Neuron (in vitro differentiated cells): ENCODE measurements around the gene ARHGAP24.

Source experiments
- H2AFZ ChIP-seq: one replicate; pipeline ENCODE4 v1.6.1; 2013; ENCODE audit warnings: low read depth, mild to moderate bottlenecking, inconsistent platforms, low read length, moderate library complexity
- H3K27me3 ChIP-seq: one replicate; pipeline ENCODE4 v1.6.1; 2013; ENCODE audit warnings: low read length; ENCODE audit not compliant: insufficient read depth
- H3K36me3 ChIP-seq: one replicate; pipeline ENCODE4 v1.6.1; 2013; ENCODE audit warnings: low read length; ENCODE audit not compliant: insufficient read depth
- H3K4me1 ChIP-seq: one replicate; pipeline ENCODE4 v1.6.1; 2013; ENCODE audit warnings: low read length; ENCODE audit not compliant: insufficient read depth
- H3K4me3 ChIP-seq: 2 replicates; pipeline ENCODE4 v1.5.1; 2013; ENCODE audit warnings: mild to moderate bottlenecking, low read length, moderate library complexity
- H3K9me3 ChIP-seq: one replicate; pipeline ENCODE4 v1.6.1; 2013; ENCODE audit warnings: low read length

The ARHGAP24 gene

GRCh38 chr4:86032476-86033022 lies 557.6 kb downstream of the ARHGAP24 start:
- Histone ChIP-seq H2AFZ (no peak overlapping the region), H3K4me1 (peaks cover 13% of the 10 kb centered on the region), H3K27me3 (no peaks in the 10 kb centered on the region), H3K9me3 (no peaks in the 10 kb centered on the region), H3K4me3 (no peak overlapping the region), H3K36me3 (peaks cover 44% of the 10 kb centered on the region)

- peaks cover 41% of the 10 kb centered on the region for H3K36me3 ChIP-seq
- peaks cover 9% of the 10 kb centered on the region for H3K4me1 ChIP-seq
- H3K4me3 ChIP-seq = no peak overlapping the region
Measured at GRCh38 chr4:86033171-86033570, 558.2 kb downstream of the ARHGAP24 start.

GRCh38 chr4:86034616-86035015 lies 559.7 kb downstream of the ARHGAP24 start:
- no peak overlapping the region for H2AFZ ChIP-seq
- no peak overlapping the region for H3K4me3 ChIP-seq
- H3K36me3 ChIP-seq = peaks cover 44% of the 10 kb centered on the region
- no peaks in the 10 kb centered on the region for H3K27me3 ChIP-seq
- no peaks in the 10 kb centered on the region for H3K4me1 ChIP-seq
- H3K9me3 ChIP-seq = no peaks in the 10 kb centered on the region

More at GRCh38 chr4:86033171-86033570, 558.2 kb downstream of the ARHGAP24 start:
- Histone ChIP-seq H3K27me3 (no peaks in the 10 kb centered on the region), H2AFZ (no peak overlapping the region), H3K9me3 (no peaks in the 10 kb centered on the region)

GRCh38 chr4:86035688-86036087 lies 560.7 kb downstream of the ARHGAP24 start:
- Histone ChIP-seq H3K27me3 (no peaks in the 10 kb centered on the region), H2AFZ (no peak overlapping the region), H3K4me1 (no peaks in the 10 kb centered on the region), H3K36me3 (peaks cover 49% of the 10 kb centered on the region), H3K4me3 (no peak overlapping the region), H3K9me3 (no peaks in the 10 kb centered on the region)

- Histone ChIP-seq H3K9me3 (peaks cover 4% of the 10 kb centered on the region), H2AFZ (no peak overlapping the region), H3K36me3 (peaks cover 45% of the 10 kb centered on the region)
Measured at GRCh38 chr4:86036736-86037135, 561.8 kb downstream of the ARHGAP24 start.

GRCh38 chr4:86038037-86038436 lies 563.1 kb downstream of the ARHGAP24 start:
- no peaks in the 10 kb centered on the region for H3K27me3 ChIP-seq
- H3K4me1 ChIP-seq = no peaks in the 10 kb centered on the region
- peaks cover 5% of the 10 kb centered on the region for H3K9me3 ChIP-seq
- no peak overlapping the region for H2AFZ ChIP-seq
- H3K36me3 ChIP-seq = peaks cover 50% of the 10 kb centered on the region
- H3K4me3 ChIP-seq = no peak overlapping the region

More at GRCh38 chr4:86036736-86037135, 561.8 kb downstream of the ARHGAP24 start:
- H3K4me1 ChIP-seq = no peaks in the 10 kb centered on the region
- no peaks in the 10 kb centered on the region for H3K27me3 ChIP-seq
- no peak overlapping the region for H3K4me3 ChIP-seq

- Histone ChIP-seq H3K27me3 (no peaks in the 10 kb centered on the region), H3K9me3 (peaks cover 5% of the 10 kb centered on the region), H3K36me3 (peaks cover 34% of the 10 kb centered on the region), H3K4me3 (no peak overlapping the region), H3K4me1 (no peaks in the 10 kb centered on the region), H2AFZ (no peak overlapping the region)
Measured at GRCh38 chr4:86043755-86044592, 569.0 kb downstream of the ARHGAP24 start.

GRCh38 chr4:86044593-86044985 lies 569.6 kb downstream of the ARHGAP24 start:
- Histone ChIP-seq H3K4me1 (no peaks in the 10 kb centered on the region), H3K4me3 (no peak overlapping the region), H2AFZ (no peak overlapping the region), H3K9me3 (peaks cover 5% of the 10 kb centered on the region), H3K27me3 (no peaks in the 10 kb centered on the region), H3K36me3 (peaks cover 28% of the 10 kb centered on the region)

- Histone ChIP-seq H3K9me3 (no peaks in the 10 kb centered on the region), H3K4me1 (no peaks in the 10 kb centered on the region), H3K27me3 (no peaks in the 10 kb centered on the region), H3K36me3 (peaks cover 39% of the 10 kb centered on the region), H3K4me3 (no peak overlapping the region), H2AFZ (no peak overlapping the region)
Measured at GRCh38 chr4:86048426-86048825, 573.5 kb downstream of the ARHGAP24 start.

- H3K9me3 ChIP-seq = no peaks in the 10 kb centered on the region
- H3K4me1 ChIP-seq = no peaks in the 10 kb centered on the region
- H3K4me3 ChIP-seq = no peak overlapping the region
- no peaks in the 10 kb centered on the region for H3K27me3 ChIP-seq
- peaks cover 43% of the 10 kb centered on the region for H3K36me3 ChIP-seq
- H2AFZ ChIP-seq = no peak overlapping the region
Measured at GRCh38 chr4:86050496-86050895, 575.5 kb downstream of the ARHGAP24 start.
